HepG2 (cell line): ENCODE data around the gene ARHGAP26. TPM values are rescaled to one million over a fixed set of nuclear protein-coding genes. Genes with fewer than 3 reads are reported as not detected.

Experiments
- ATAC-seq: fragments of 200-7000 bp; cut with Tn5 transposase; 3 replicates; pipeline ENCODE4 v1.9.1; 2020; ENCODE audit warnings: mild to moderate bottlenecking, moderate library complexity
- BruUV-seq: library from RNA; stranded (reverse); fragments of 400-500 nt; replicated peaks from 2 replicates; lab custom pipeline; 2021; lab: Mats Ljungman, UMichigan
- CTCF ChIA-PET: fragments of 300-600 bp; formaldehyde crosslinking; extraction: SDS; loops from one replicate; lab custom pipeline; 2021; ENCODE audit warnings: low total read pairs, inconsistent platforms, low intra/inter-chr PET ratio; lab: Yijun Ruan, JAX
- POLR2A ChIA-PET: fragments of 350-600 bp; sonication (Branson Sonifier 250); formaldehyde crosslinking; loops from one replicate; lab custom pipeline; 2020; ENCODE audit warnings: antibody characterized with exemption, inconsistent platforms; lab: Yijun Ruan, JAX
- DNase-seq: peaks from one replicate; pipeline ENCODE4 v3.0.0-alpha.2; 2015; ENCODE audit warnings: low spot score
- FAIRE-seq: peaks from 3 replicates; lab custom pipeline; 2011; peaks lifted over from hg19 to GRCh38; lab: Jason Lieb, UNC
- H2AFZ ChIP-seq: one replicate; pipeline ENCODE4 v1.6.1; 2011; ENCODE audit warnings: low read length, inconsistent platforms
- H3K27ac ChIP-seq: fragments of 300-600 bp; 3 replicates; pipeline ENCODE4 v1.8.0; 2011; ENCODE audit warnings: mixed run types, mild to moderate bottlenecking, mixed read lengths, low read length, inconsistent platforms; ENCODE audit not compliant: insufficient read depth; ENCODE audit errors: extremely low read length
- H3K27me3 ChIP-seq, 2 experiments: fragments of 200-600 bp in 1 of 2; 2 replicates in 1 of 2; 3 replicates in 1 of 2; pipeline versions ENCODE4 v1.6.0 to v1.8.0; 2011; ENCODE audit warnings: low read length in 2 of 2, mild to moderate bottlenecking in 2 of 2, moderate library complexity in 2 of 2, inconsistent platforms in 1 of 2; ENCODE audit not compliant: insufficient read depth in 2 of 2, control insufficient read depth in 1 of 2
- H3K36me3 ChIP-seq, 2 experiments: fragments of 200-600 bp in 1 of 2; replicated peaks in 1 of 2; 2 replicates in 1 of 2; 3 replicates in 1 of 2; pipeline versions ENCODE4 v1.5.1 to v1.8.0; 2011; ENCODE audit warnings: low read length in 2 of 2, inconsistent platforms in 1 of 2; ENCODE audit not compliant: insufficient read depth in 2 of 2, control insufficient read depth in 1 of 2
- H3K4me1 ChIP-seq: 2 replicates; pipeline ENCODE4 v1.5.1; 2012; ENCODE audit warnings: low read length, inconsistent platforms; ENCODE audit not compliant: insufficient read depth
- H3K4me2 ChIP-seq: 2 replicates; pipeline ENCODE4 v1.6.0; 2011; ENCODE audit warnings: low read depth, low read length, inconsistent platforms
- H3K4me3 ChIP-seq, 3 experiments: fragments of 200-600 bp in 1 of 3; sonication (generic), shearing (Covaris generic) in 1 of 3; replicated peaks in 1 of 3; 2 replicates each; pipeline ENCODE4 v1.5.1; 2011 to 2016; ENCODE audit warnings: low read length in 3 of 3, inconsistent platforms in 2 of 3, low read depth in 2 of 3, mild to moderate bottlenecking in 2 of 3, control low read depth in 1 of 3, mixed read lengths in 1 of 3; ENCODE audit not compliant: insufficient read depth in 1 of 3
- H3K79me2 ChIP-seq: one replicate; pipeline ENCODE4 v1.6.1; 2011; ENCODE audit warnings: low read length, inconsistent platforms; ENCODE audit not compliant: insufficient read depth
- H3K9ac ChIP-seq: 2 replicates; pipeline ENCODE4 v1.6.0; 2011; ENCODE audit warnings: mild to moderate bottlenecking, low read depth, low read length, inconsistent platforms; ENCODE audit not compliant: insufficient read depth
- H3K9me3 ChIP-seq: 2 replicates; pipeline ENCODE4 v1.5.1; 2012; ENCODE audit warnings: mild to moderate bottlenecking, low read length
- H4K20me1 ChIP-seq: 2 replicates; pipeline ENCODE4 v1.6.0; 2011; ENCODE audit warnings: inconsistent platforms, mild to moderate bottlenecking, low read length, moderate library complexity; ENCODE audit not compliant: insufficient read depth
- BCL3 ChIP-seq: sonication (generic); formaldehyde crosslinking; IDR thresholded peaks from 2 replicates; pipeline ENCODE4 v1.5.1; 2020; ENCODE audit warnings: mild to moderate bottlenecking, missing genetic modification reagents, moderate library complexity
- MZF1 ChIP-seq: sonication (generic); formaldehyde crosslinking; IDR thresholded peaks from 2 replicates; pipeline ENCODE4 v1.8.1; 2023; ENCODE audit warnings: mild to moderate bottlenecking, missing genetic modification reagents, borderline replicate concordance
- NR0B2 ChIP-seq: sonication (generic); formaldehyde crosslinking; IDR thresholded peaks from 2 replicates; pipeline ENCODE4 v1.4.0; 2020; ENCODE audit warnings: mild to moderate bottlenecking, missing genetic modification reagents
- PAX8 ChIP-seq: sonication (generic); formaldehyde crosslinking; IDR thresholded peaks from 2 replicates; pipeline ENCODE4 v1.8.0; 2022; ENCODE audit warnings: mild to moderate bottlenecking, missing genetic modification reagents, borderline replicate concordance
- PHB2 ChIP-seq: fragments of 450-650 bp; IDR thresholded peaks from 2 replicates; pipeline ENCODE4 v1.6.1; 2018; ENCODE audit not compliant: partially characterized antibody
- RORA ChIP-seq: sonication (generic); formaldehyde crosslinking; IDR thresholded peaks from 2 replicates; pipeline ENCODE4 v1.5.0; 2020; ENCODE audit warnings: mild to moderate bottlenecking, missing genetic modification reagents, moderate library complexity
- XBP1 ChIP-seq: sonication (generic); formaldehyde crosslinking; IDR thresholded peaks from 2 replicates; pipeline ENCODE4 v1.5.0; 2020; ENCODE audit warnings: missing genetic modification reagents
- ZBTB34 ChIP-seq: sonication (generic); formaldehyde crosslinking; IDR thresholded peaks from 2 replicates; pipeline ENCODE4 v1.8.0; 2022; ENCODE audit warnings: mild to moderate bottlenecking, missing genetic modification reagents
- ZNF207 ChIP-seq: fragments of 450-650 bp; IDR thresholded peaks from 2 replicates; pipeline ENCODE4 v1.6.1; 2016; ENCODE audit warnings: antibody characterized with exemption, borderline replicate concordance
- ZNF224 ChIP-seq: sonication (generic); formaldehyde crosslinking; IDR thresholded peaks from 2 replicates; pipeline ENCODE4 v1.5.0; 2020; ENCODE audit warnings: mild to moderate bottlenecking, missing genetic modification reagents
- ZNF513 ChIP-seq: sonication (generic); formaldehyde crosslinking; conservative IDR thresholded peaks from 2 replicates; pipeline ENCODE4 v1.5.0; 2020; ENCODE audit warnings: missing genetic modification reagents
- ZNF552 ChIP-seq: sonication (generic); formaldehyde crosslinking; IDR thresholded peaks from 2 replicates; pipeline ENCODE4 v1.9.0; 2022; ENCODE audit warnings: missing genetic modification reagents, mild to moderate bottlenecking, borderline replicate concordance
- ZNF713 ChIP-seq: sonication (generic); formaldehyde crosslinking; IDR thresholded peaks from 2 replicates; pipeline ENCODE4 v1.4.0; 2020; ENCODE audit warnings: mild to moderate bottlenecking, missing genetic modification reagents
- ZNF792 ChIP-seq: IDR thresholded peaks from 2 replicates; pipeline ENCODE4 v1.6.1; 2016
- ZNF800 ChIP-seq: sonication (generic); formaldehyde crosslinking; IDR thresholded peaks from 2 replicates; pipeline ENCODE4 v1.4.0; 2020; ENCODE audit warnings: missing genetic modification reagents
- WGBS: methylation state at CpG from one replicate; pipeline ENCODE4 v1.1.6; 2017; ENCODE audit warnings: low lambda C conversion rate; 5-methylcytosine and 5-hydroxymethylcytosine counted together
- in situ Hi-C: cut with HindIII; loops from 2 replicates; pipeline ENCODE4 v1.10.0; 2017; ENCODE audit warnings: low pct_unique_long_range_greater_than_20kb; ENCODE audit not compliant: extremely low pct_ligation_motif_present
- intact Hi-C: fragments of 100-400 bp; cut with micrococcal nuclease; formaldehyde crosslinking; loops from one replicate; pipeline ENCODE4 v1.10.0; 2022; ENCODE audit not compliant: unreplicated experiment
- polyA plus RNA-seq, 8 experiments: library from polyadenylated mRNA; depleted of rRNA in 3 of 8; stranded (reverse) in 7 of 8; unstranded in 1 of 8; fragments of >200 nt; fragmentation: Illumina TruSeq in 4 of 8; extraction: Trizol in 4 of 8; gene quantifications; 2 replicates each; pipeline versions ENCODE4 v1.2.1 to v1.2.3, GENCODE V29; 2011 to 2016; ENCODE audit warnings: low read depth in 4 of 8, missing spikeins in 1 of 8, mixed read lengths in 1 of 8; ENCODE audit not compliant: insufficient read depth in 1 of 8
- total RNA-seq, 5 experiments: library from RNA; depleted of rRNA; stranded (reverse); fragments of >200 nt; fragmentation: Illumina TruSeq; extraction: Trizol; gene quantifications; 2 replicates each; pipeline ENCODE4 v1.2.3, GENCODE V29; 2016; ENCODE audit warnings: low read depth in 1 of 5

The ARHGAP26 gene
- total and polyA plus RNA-seq, 2 of the 13 experiments (the other 11 are each of a cell fraction or from before 2014, with no cell fraction given): 9.6 to 18.2 TPM

GRCh38 chr5:143072734-143073133 lies 302.6 kb downstream of the ARHGAP26 start (continued):
- no peak for TF ChIP-seq ZBTB34 (CRISPR knock-in tag)

GRCh38 chr5:143073766-143074165 lies 303.6 kb downstream of the ARHGAP26 start:
- ATAC-seq (no peak), DNase-seq (no peak), FAIRE-seq (no peak)
- Histone ChIP-seq H4K20me1 (no peaks in the 10 kb centered on the region), H3K36me3 (peaks cover 3 to 5% of the 10 kb centered on the region in 2 experiments; a peak in 4 of 5 replicates), H3K9ac (no peak overlapping the region), H3K9me3 (no peaks in the 10 kb centered on the region), H3K27me3 (no peaks in the 10 kb centered on the region), H3K79me2 (no peaks in the 10 kb centered on the region), H2AFZ (no peak overlapping the region), H3K4me2 (no peak overlapping the region), H3K27ac (no peak overlapping the region), H3K4me1 (peaks cover 22% of the 10 kb centered on the region), H3K4me3 (no peak overlapping the region)
- ChIA-PET CTCF (no interaction called here), POLR2A (no interaction called here)
- intact Hi-C loops: no loop called here
- no TSS peak for BruUV-seq
- 100% methylated on average over 3 of the region's 3 CpGs for WGBS
- in situ Hi-C loops: no loop called here
- TF ChIP-seq ZNF800 (CRISPR knock-in tag) (no peak), BCL3 (CRISPR knock-in tag) (no peak), NR0B2 (CRISPR knock-in tag) (no peak), ZNF513 (CRISPR knock-in tag) (no peak), ZNF713 (CRISPR knock-in tag) (no peak), PHB2 (no peak), ZNF552 (CRISPR knock-in tag) (no peak), ZNF792 (CRISPR knock-in tag) (no peak), ZNF224 (CRISPR knock-in tag) (no peak), MZF1 (CRISPR knock-in tag) (no peak), XBP1 (no peak), PAX8 (CRISPR knock-in tag) (no peak), RORA (CRISPR knock-in tag) (no peak), ZNF207 (no peak)
